ENCODE data around the gene VPS35. TPM values are rescaled to one million over a fixed set of nuclear protein-coding genes. Genes with fewer than 3 reads are reported as not detected.

VPS35 gene
- total RNA-seq, 1 experiment from 2014 or later, result 70.4 TPM

- H3K23me2 ChIP-seq (ENCODE audit: insufficient read length, low read depth, low read length, poor library complexity, severe bottlenecking), result peaks cover 3% of the 10 kb centered on the region
- peak overlapping the region; percentile 5 for H2BK5ac ChIP-seq (ENCODE audit: insufficient read length, low read length)
- H3K9me3 ChIP-seq (ENCODE audit: control insufficient read depth, low read depth, low read length), result no peaks in the 10 kb centered on the region
- H3K9me3 Mint-ChIP-seq, result no peaks in the 10 kb centered on the region
- no peak overlapping the region for H3T11ph ChIP-seq (ENCODE audit: low read length)
- H3K79me1 ChIP-seq (ENCODE audit: insufficient read depth, low read depth, low read length, poor library complexity, severe bottlenecking), result no peaks in the 10 kb centered on the region
- peak overlapping the region; percentile 95 for H3K9ac ChIP-seq (ENCODE audit: extremely low read depth, insufficient read length, low read length)
- H4K8ac ChIP-seq (replicated peaks; ENCODE audit: insufficient read length, low read depth, low read length), result no peak overlapping the region
- H4K20me1 ChIP-seq (ENCODE audit: control insufficient read depth, insufficient read depth, insufficient read length), result no peaks in the 10 kb centered on the region
- no peak overlapping the region for H2BK120ac ChIP-seq (ENCODE audit: low read depth, low read length, poor library complexity, severe bottlenecking)
- H3K4me3 Mint-ChIP-seq, result no peak overlapping the region
- H3K18ac ChIP-seq (ENCODE audit: insufficient read length, low read depth, low read length), result no peak overlapping the region
- no peak overlapping the region for H4K5ac ChIP-seq (ENCODE audit: insufficient read length, low read depth, low read length)
- H4K91ac ChIP-seq (ENCODE audit: insufficient read length, low read depth, low read length), result no peak overlapping the region
- H2BK20ac ChIP-seq (ENCODE audit: low read depth, low read length, poor library complexity, severe bottlenecking), result no peak overlapping the region
- peak overlapping the region in 1 of 3 experiments; percentile 57; a peak in 3 of 7 replicates for H3K27ac Mint-ChIP-seq
- H3K27ac ChIP-seq (ENCODE audit: insufficient read length, low read depth, low read length), result no peak overlapping the region
- no CpG with 5 or more reads among the region's 21 CpGs for WGBS (ENCODE audit: extremely low coverage, insufficient read length, low lambda C conversion rate)
- no peak for TF ChIP-seq CTCF (conservative IDR thresholded peaks at IDR 0.05)
- peak overlapping the region; percentile 93 for H3K4me2 ChIP-seq (ENCODE audit: insufficient read depth, insufficient read length, low read length)
- H2AFZ ChIP-seq (ENCODE audit: low read length), result no peak overlapping the region
- H3K23ac ChIP-seq (ENCODE audit: insufficient read length, low read depth, low read length), result no peak overlapping the region
- H2BK12ac ChIP-seq (ENCODE audit: insufficient read length, low read depth, low read length), result no peak overlapping the region
- no peaks in the 10 kb centered on the region; the same call in 1 of the 2 replicates for H3K4me1 ChIP-seq (ENCODE audit: insufficient read depth, low read length)
- H3K27me3 ChIP-seq (ENCODE audit: insufficient read depth, low read length), result no peaks in the 10 kb centered on the region
- peaks cover 34 to 44% (median 40%) of the 10 kb centered on the region in 3 experiments for H3K36me3 Mint-ChIP-seq (ENCODE audit: insufficient read depth in 1 of 3, low read depth in 3 of 3)
- no peak overlapping the region for H2BK15ac ChIP-seq (ENCODE audit: low read depth, low read length)
- no peaks in the 10 kb centered on the region for H3K27me3 Mint-ChIP-seq (ENCODE audit: low read depth)
- no peak overlapping the region for H3K56ac ChIP-seq (ENCODE audit: insufficient read length, low read depth, low read length)
- H3K79me2 ChIP-seq (ENCODE audit: insufficient read depth, low read length), result peaks cover 32% of the 10 kb centered on the region; the same call in 1 of the 2 replicates
- H3K4me1 Mint-ChIP-seq, result peaks cover 15 to 31% of the 10 kb centered on the region in 2 experiments
- no peak overlapping the region for H3K14ac ChIP-seq (ENCODE audit: insufficient read depth, low read length)
- H3K4ac ChIP-seq (ENCODE audit: low read depth, low read length), result no peak overlapping the region
- H2AK5ac ChIP-seq (ENCODE audit: insufficient read length, low read length), result no peak overlapping the region
- no peak for DNase-seq
These were observed 1.6 kb upstream of the VPS35 start for GRCh38 chr16:46690281-46691178.
